Measurements from ENCODE around the gene ZNF83.
"Not testable (repeated sequence)": the region's sequence is repeated elsewhere in the genome, so short reads cannot be mapped to it uniquely, and the experiment has no call there.

ZNF83 gene

DNA sequence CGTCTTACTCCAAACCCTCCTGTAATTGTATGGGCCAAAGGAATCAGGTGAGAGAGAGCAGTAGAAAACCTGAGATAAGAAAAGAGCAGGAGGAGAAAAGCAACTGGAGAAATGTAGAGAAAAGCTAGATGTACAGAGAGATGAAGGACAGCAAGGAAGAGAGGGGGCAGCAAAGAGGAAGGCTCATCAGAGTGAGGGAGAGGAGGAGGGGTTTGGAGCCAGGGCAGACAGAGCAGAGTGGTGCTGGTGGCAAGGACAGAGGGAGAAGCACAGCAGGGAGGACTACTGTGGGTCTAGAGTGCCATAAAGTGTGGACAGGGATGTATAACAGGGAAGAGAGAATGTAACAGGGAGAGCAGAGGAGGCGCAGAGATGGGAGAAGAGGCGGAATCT is 36.2 kb downstream of the ZNF83 start:
- not testable (repeated sequence) for H3K27ac ChIP-seq (ENCODE audit: low read depth, low read length); H3K9ac ChIP-seq (ENCODE audit: low read depth, low read length)

GRCh38 chr19:52601025-52601973 is 36.9 kb downstream of the ZNF83 start:
- Histone ChIP-seq H3K4me3 (ENCODE audit: low read depth, low read length) (peak overlapping the region; percentile 82), H3K9ac (ENCODE audit: low read depth, low read length) (peak overlapping the region; percentile 61; the same call in 1 of the 2 replicates), H3K27ac (ENCODE audit: low read depth, low read length) (peak overlapping the region; percentile 70), H3K4me1 (ENCODE audit: control insufficient read depth, insufficient read depth, low read length) (no peaks in the 10 kb centered on the region), H3K27me3 (ENCODE audit: control insufficient read depth, insufficient read depth, low read length) (peaks cover 6% of the 10 kb centered on the region; the same call in 1 of the 2 replicates), H3K9me3 (ENCODE audit: control insufficient read depth, insufficient read depth, low read length) (peaks cover 6% of the 10 kb centered on the region; the same call in 1 of the 2 replicates), H3K36me3 (ENCODE audit: control insufficient read depth, insufficient read depth, low read length) (peaks cover 6% of the 10 kb centered on the region)

More for the DNA sequence above, 36.2 kb downstream of the ZNF83 start:
- not testable (repeated sequence) for H3K27me3 ChIP-seq (ENCODE audit: control insufficient read depth, insufficient read depth, low read length); H3K36me3 ChIP-seq (ENCODE audit: control insufficient read depth, insufficient read depth, low read length); H3K9me3 ChIP-seq (ENCODE audit: control insufficient read depth, insufficient read depth, low read length); H3K4me1 ChIP-seq (ENCODE audit: control insufficient read depth, insufficient read depth, low read length)
- H3K4me3 ChIP-seq (ENCODE audit: low read depth, low read length) = peak overlapping the region; percentile 82

DNA sequence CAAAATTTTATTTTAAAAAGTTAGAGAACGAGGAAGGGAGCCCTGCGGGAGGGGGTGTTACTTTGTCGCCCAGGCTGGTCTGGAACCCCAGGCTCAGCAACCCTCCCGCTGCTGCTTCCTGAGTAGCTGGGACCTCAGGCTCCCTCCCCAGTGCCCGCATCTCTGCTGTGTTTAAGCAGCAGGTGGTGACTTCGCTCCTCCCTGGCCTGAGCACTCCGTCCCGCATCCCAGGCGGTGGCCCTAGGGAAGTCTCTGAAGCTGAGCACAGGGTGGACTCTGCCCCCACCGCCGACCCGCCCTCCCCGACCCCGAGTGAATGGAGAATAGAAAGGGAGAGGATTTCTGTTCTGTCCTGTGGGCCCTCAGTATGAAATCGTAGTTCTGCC is 37.5 kb downstream of the ZNF83 start:
- Histone ChIP-seq H3K27ac (ENCODE audit: low read depth, low read length) (peak overlapping the region; percentile 70), H3K9ac (ENCODE audit: low read depth, low read length) (no peak overlapping the region), H3K4me1 (ENCODE audit: control insufficient read depth, insufficient read depth, low read length) (no peaks in the 10 kb centered on the region), H3K27me3 (ENCODE audit: control insufficient read depth, insufficient read depth, low read length) (peaks cover 6% of the 10 kb centered on the region; the same call in 1 of the 2 replicates), H3K9me3 (ENCODE audit: control insufficient read depth, insufficient read depth, low read length) (peaks cover 9% of the 10 kb centered on the region; the same call in 1 of the 2 replicates), H3K4me3 (ENCODE audit: low read depth, low read length) (peak overlapping the region; percentile 82), H3K36me3 (ENCODE audit: control insufficient read depth, insufficient read depth, low read length) (peaks cover 13% of the 10 kb centered on the region)

DNA sequence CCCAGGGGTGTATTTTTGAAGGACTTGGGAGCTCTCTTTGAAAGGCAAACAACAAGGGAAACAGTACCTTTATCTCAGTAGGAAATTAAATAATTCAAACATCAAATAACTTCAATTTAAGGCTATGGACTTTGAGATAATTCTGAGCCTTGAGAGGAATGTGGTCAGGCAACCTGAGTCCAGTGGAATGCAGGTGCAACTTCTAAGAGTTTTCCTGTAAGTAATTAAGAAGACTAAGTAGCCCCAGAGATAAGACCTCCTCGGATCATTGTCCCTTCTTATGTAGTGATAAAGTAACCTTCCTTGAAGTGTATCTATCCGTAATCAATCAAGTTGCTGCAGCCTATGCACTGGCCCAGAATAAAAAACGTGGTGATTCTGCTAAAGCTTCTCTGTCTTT is 38.9 kb downstream of the ZNF83 start:
- peaks cover 9% of the 10 kb centered on the region; the same call in 1 of the 2 replicates for H3K9me3 ChIP-seq (ENCODE audit: control insufficient read depth, insufficient read depth, low read length)
- no peak overlapping the region for H3K4me3 ChIP-seq (ENCODE audit: low read depth, low read length)
- H3K27ac ChIP-seq (ENCODE audit: low read depth, low read length) = no peak overlapping the region
- no peaks in the 10 kb centered on the region for H3K4me1 ChIP-seq (ENCODE audit: control insufficient read depth, insufficient read depth, low read length)
- H3K9ac ChIP-seq (ENCODE audit: low read depth, low read length) = no peak overlapping the region
- peaks cover 24% of the 10 kb centered on the region for H3K36me3 ChIP-seq (ENCODE audit: control insufficient read depth, insufficient read depth, low read length)
- H3K27me3 ChIP-seq (ENCODE audit: control insufficient read depth, insufficient read depth, low read length) = peaks cover 6% of the 10 kb centered on the region; the same call in 1 of the 2 replicates

DNA sequence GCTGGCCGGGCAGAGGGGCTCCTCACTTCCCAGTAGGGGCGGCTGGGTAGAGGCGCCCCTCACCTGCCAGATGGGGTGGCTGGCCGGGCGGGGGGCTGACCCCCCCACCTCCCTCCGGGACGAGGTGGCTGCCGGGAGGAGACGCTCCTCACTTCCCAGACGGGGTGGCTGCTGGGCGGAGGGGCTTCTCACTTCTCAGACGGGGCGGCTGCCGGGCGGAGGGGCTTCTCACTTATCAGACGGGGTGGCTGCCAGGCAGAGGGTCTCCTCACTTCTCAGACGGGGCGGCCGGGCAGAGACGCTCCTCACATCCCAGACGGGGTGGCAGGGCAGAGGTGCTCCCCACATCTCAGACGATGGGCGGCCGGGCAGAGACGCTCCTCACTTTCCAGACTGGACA is 44.7 kb downstream of the ZNF83 start:
- H3K36me3 ChIP-seq (ENCODE audit: control insufficient read depth, insufficient read depth, low read length) = peaks cover 42% of the 10 kb centered on the region
- H3K4me1 ChIP-seq (ENCODE audit: control insufficient read depth, insufficient read depth, low read length); H3K27me3 ChIP-seq (ENCODE audit: control insufficient read depth, insufficient read depth, low read length); H3K27ac ChIP-seq (ENCODE audit: low read depth, low read length); H3K4me3 ChIP-seq (ENCODE audit: low read depth, low read length); H3K9ac ChIP-seq (ENCODE audit: low read depth, low read length): not testable (repeated sequence)
- H3K9me3 ChIP-seq (ENCODE audit: control insufficient read depth, insufficient read depth, low read length) = peaks cover 16% of the 10 kb centered on the region

- Histone ChIP-seq H3K27ac (ENCODE audit: low read depth, low read length) (no peak overlapping the region), H3K4me1 (ENCODE audit: control insufficient read depth, insufficient read depth, low read length) (no peaks in the 10 kb centered on the region), H3K9me3 (ENCODE audit: control insufficient read depth, insufficient read depth, low read length) (peaks cover 16% of the 10 kb centered on the region), H3K27me3 (ENCODE audit: control insufficient read depth, insufficient read depth, low read length) (no peaks in the 10 kb centered on the region), H3K36me3 (ENCODE audit: control insufficient read depth, insufficient read depth, low read length) (peaks cover 46% of the 10 kb centered on the region), H3K4me3 (ENCODE audit: low read depth, low read length) (no peak overlapping the region), H3K9ac (ENCODE audit: low read depth, low read length) (no peak overlapping the region)
Measured at GRCh38 chr19:52592301-52592700, 45.9 kb downstream of the ZNF83 start.

GRCh38 chr19:52590728-52591127 is 47.4 kb downstream of the ZNF83 start:
- no peak overlapping the region for H3K27ac ChIP-seq (ENCODE audit: low read depth, low read length)
- H3K9me3 ChIP-seq (ENCODE audit: control insufficient read depth, insufficient read depth, low read length) = peaks cover 8% of the 10 kb centered on the region
- no peak overlapping the region for H3K4me3 ChIP-seq (ENCODE audit: low read depth, low read length)

GRCh38 chr19:52585604-52586003 is 52.6 kb downstream of the ZNF83 start:
- no peak overlapping the region for H3K9ac ChIP-seq (ENCODE audit: low read depth, low read length)
- peaks cover 55% of the 10 kb centered on the region for H3K36me3 ChIP-seq (ENCODE audit: control insufficient read depth, insufficient read depth, low read length)
- no peak overlapping the region for H3K27ac ChIP-seq (ENCODE audit: low read depth, low read length)
- peaks cover 6% of the 10 kb centered on the region for H3K9me3 ChIP-seq (ENCODE audit: control insufficient read depth, insufficient read depth, low read length)
- H3K4me3 ChIP-seq (ENCODE audit: low read depth, low read length) = no peak overlapping the region
- H3K27me3 ChIP-seq (ENCODE audit: control insufficient read depth, insufficient read depth, low read length) = no peaks in the 10 kb centered on the region
- no peaks in the 10 kb centered on the region for H3K4me1 ChIP-seq (ENCODE audit: control insufficient read depth, insufficient read depth, low read length)

More at GRCh38 chr19:52590728-52591127, 47.4 kb downstream of the ZNF83 start:
- no peak overlapping the region for H3K9ac ChIP-seq (ENCODE audit: low read depth, low read length)
- no peaks in the 10 kb centered on the region for H3K4me1 ChIP-seq (ENCODE audit: control insufficient read depth, insufficient read depth, low read length)
- peaks cover 35% of the 10 kb centered on the region for H3K36me3 ChIP-seq (ENCODE audit: control insufficient read depth, insufficient read depth, low read length)
- no peaks in the 10 kb centered on the region for H3K27me3 ChIP-seq (ENCODE audit: control insufficient read depth, insufficient read depth, low read length)

DNA sequence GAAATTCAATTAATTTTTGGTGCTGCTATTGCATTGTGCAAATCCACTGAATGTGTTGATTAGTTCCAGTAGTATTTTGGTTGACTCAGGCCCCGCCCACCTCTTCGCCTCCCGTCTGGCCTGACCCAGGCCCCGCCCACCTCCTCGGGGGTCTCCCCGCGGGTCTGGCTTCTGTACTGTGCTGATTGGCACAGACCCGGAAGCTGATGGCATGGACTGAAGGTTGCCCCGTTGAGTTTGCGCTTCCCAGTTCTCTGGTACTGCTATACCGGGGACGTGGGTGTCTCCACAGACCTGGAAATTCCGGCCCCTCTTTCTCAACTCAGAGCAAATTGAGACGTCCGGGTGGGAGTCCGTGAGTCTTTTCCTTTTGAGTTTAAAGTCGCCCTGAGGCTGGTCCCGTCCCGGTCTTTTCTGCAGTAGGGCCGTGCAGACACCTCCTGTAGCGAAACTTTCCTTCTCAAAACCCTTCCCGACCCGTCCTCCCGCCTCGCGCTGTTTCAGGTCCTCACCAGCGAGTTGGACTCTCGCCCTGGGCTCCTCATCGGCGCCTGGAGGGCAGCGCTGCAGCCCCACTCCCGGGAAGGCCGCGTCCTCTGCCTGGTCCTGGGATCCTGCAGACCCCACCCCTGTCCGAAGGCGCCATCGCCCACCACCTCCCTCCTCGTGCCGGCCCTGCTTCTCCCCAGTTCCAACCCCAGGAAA is 53.3 kb downstream of the ZNF83 start:
- Histone ChIP-seq H3K9me3 (ENCODE audit: control insufficient read depth, insufficient read depth, low read length) (peaks cover 6% of the 10 kb centered on the region), H3K27ac (ENCODE audit: low read depth, low read length) (no peak overlapping the region), H3K27me3 (ENCODE audit: control insufficient read depth, insufficient read depth, low read length) (no peaks in the 10 kb centered on the region), H3K4me3 (ENCODE audit: low read depth, low read length) (no peak overlapping the region), H3K9ac (ENCODE audit: low read depth, low read length) (no peak overlapping the region), H3K36me3 (ENCODE audit: control insufficient read depth, insufficient read depth, low read length) (peaks cover 54% of the 10 kb centered on the region), H3K4me1 (ENCODE audit: control insufficient read depth, insufficient read depth, low read length) (no peaks in the 10 kb centered on the region)

DNA sequence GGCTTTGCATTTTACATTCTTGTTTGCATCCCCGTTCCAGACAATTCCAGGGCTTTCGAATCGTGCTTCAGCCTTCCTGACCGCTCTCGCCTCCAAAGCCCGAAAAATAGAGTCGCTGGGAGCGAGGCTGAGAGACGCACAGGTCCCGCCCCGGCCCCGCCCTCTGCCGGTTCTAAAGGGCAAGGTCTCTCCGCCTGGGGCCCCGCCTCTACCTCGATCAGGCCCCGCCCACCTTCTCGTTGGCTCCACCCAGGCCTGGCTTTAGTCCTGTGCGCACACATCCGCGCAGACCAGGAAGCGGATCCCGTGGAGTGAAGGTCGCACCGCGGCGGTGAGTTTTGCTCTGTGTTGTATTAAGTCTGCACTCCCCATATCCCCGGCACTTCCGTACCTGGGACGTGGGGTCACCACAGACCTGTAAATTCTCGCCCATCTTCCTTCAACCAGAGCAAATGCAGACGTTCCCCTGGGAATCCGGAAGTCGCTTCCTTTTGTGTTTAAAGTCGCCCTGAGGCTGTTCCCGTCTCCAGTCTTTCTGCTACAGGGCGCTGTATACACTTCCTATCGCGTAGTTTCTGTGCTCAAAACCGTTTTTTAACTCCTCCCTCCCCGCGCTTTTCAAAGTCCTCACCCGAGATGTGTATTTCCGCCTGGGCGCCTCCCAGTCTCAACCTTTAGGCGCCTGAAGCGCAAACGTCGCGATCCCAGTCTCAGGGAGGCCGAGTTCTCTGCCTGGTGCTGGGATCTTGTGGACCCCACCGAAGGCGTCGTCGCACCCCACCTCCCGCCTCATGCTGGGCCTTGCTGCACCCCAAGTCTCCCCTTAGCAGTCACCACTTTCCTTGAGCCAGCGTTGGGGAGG is 67.9 kb downstream of the ZNF83 start, which contains the start of gene ZNF701:
TSS of gene ZNF701 (plus strand) at position 288 of the 862 bp plus-strand sequence. CDS start 3,861 bp downstream, outside the sequence.
- peak within 1 kb of the TSS; percentile 99 for H3K4me3 ChIP-seq (ENCODE audit: low read depth, low read length)
- peaks cover 31% of the 10 kb centered on the region for H3K36me3 ChIP-seq (ENCODE audit: control insufficient read depth, insufficient read depth, low read length)
- peak within 1 kb of the TSS; percentile 97 for H3K27ac ChIP-seq (ENCODE audit: low read depth, low read length)
- peak within 1 kb of the TSS; percentile 93 for H3K9ac ChIP-seq (ENCODE audit: low read depth, low read length)
- peaks cover 17% of the 10 kb centered on the region for H3K4me1 ChIP-seq (ENCODE audit: control insufficient read depth, insufficient read depth, low read length)
- H3K27me3 ChIP-seq (ENCODE audit: control insufficient read depth, insufficient read depth, low read length) = no peaks in the 10 kb centered on the region
- H3K9me3 ChIP-seq (ENCODE audit: control insufficient read depth, insufficient read depth, low read length) = no peaks in the 10 kb centered on the region
